Fibroblast of pulmonary artery (primary cell): Measurements from ENCODE around the gene RGS19.

Source experiments
- DNase-seq: peaks from one replicate; pipeline ENCODE4 v3.0.0-alpha.2; 2010; ENCODE audit warnings: low read depth
- H3K4me3 ChIP-seq: replicated peaks from 2 replicates; pipeline ENCODE4 v1.5.1; 2011; ENCODE audit warnings: low read depth, mild to moderate bottlenecking, control low read depth, low read length, moderate library complexity
- CTCF ChIP-seq: IDR thresholded peaks from 2 replicates; pipeline ENCODE4 v1.5.1; 2011; ENCODE audit warnings: mild to moderate bottlenecking, control low read depth, low read length, inconsistent platforms; ENCODE audit errors: missing control alignments

RGS19 gene

DNA sequence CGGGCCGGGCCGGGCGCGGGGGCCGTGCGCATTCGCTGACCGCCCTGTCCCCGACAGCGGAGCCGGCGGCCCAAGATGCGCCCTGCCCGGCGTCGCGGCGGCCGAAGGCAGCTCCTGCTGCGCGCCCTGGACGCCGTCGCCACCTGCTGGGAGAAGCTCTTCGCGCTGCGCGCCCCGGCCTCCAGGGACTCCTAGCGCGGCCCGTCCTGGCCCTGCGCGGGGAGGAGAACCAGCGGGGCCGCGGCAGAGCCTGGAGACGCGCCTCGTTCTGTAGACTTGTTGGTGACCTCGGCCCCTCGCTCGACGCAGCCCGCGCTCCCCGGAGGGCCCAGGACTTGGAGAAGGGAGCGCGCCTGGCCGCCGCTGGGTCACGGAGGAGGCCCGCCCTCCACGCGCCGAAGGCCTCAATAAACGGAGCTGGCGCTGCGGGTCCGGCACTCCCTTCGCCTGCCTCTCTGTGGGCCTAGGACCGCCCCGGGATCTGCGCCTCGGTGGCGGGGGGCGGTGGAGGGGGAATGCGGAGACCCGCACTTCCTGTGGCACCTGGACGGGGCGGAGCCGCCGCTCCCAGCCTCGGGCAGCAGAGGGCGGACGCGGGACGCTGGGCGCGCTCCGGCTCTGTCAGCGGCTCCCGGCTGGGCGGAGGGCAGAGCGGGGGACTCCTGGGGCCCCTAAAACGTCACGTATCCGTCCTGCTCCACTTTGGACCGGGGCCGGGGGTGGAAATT is 40.6 kb downstream of the RGS19 start:
- peak overlapping the region; percentile 37 for H3K4me3 ChIP-seq
- peak; percentile 38 for TF ChIP-seq CTCF
- peak; percentile 67 for DNase-seq

GRCh38 chr20:64038224-64038564 is 41.1 kb downstream of the RGS19 start:
- no peak for TF ChIP-seq CTCF
- no peak overlapping the region for H3K4me3 ChIP-seq
- no peak for DNase-seq

- H3K4me3 ChIP-seq, result no peak overlapping the region
- TF ChIP-seq CTCF, result no peak
These were observed 41.7 kb downstream of the RGS19 start for GRCh38 chr20:64037498-64038213.

GRCh38 chr20:64037199-64037497 is 42.2 kb downstream of the RGS19 start:
- no peak for TF ChIP-seq CTCF
- DNase-seq, result no peak

More at GRCh38 chr20:64037498-64038213, 41.7 kb downstream of the RGS19 start:
- no peak for DNase-seq

GRCh38 chr20:64036346-64037198 is 42.7 kb downstream of the RGS19 start:
- DNase-seq, result no peak
- no peak for TF ChIP-seq CTCF
- no peak overlapping the region for H3K4me3 ChIP-seq

More at GRCh38 chr20:64037199-64037497, 42.2 kb downstream of the RGS19 start:
- no peak overlapping the region for H3K4me3 ChIP-seq

DNA sequence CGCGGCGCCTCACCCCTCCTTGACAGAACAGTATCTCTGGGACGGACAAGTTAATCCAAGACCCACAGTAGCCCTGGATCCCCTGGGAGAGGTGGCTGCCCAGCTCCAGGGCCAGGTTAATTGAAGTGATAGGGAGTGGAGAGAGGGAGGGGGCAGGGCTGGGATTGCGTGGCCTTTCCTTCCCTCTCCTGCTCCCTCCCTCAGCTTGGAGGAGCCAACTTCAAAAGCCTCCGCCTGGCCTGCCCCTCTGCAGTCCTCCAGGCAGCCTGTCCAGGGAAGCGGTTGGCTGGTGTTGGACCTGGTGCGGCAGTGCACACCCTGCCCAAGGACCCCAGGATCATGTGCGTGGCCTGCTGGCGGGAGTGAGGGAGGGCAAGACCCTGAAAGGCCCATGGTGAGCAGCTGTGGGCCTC is 43.4 kb downstream of the RGS19 start, which contains the start of gene C20orf204:
TSS of gene C20orf204 (plus strand) at position 250 of the 413 bp plus-strand sequence. CDS start at position 392, 142 bp downstream.
- DNase-seq, result no peak
- no peak within 1 kb of the TSS for H3K4me3 ChIP-seq
- TF ChIP-seq CTCF, result no peak
